ENCODE data around the gene GM2A. TPM values are rescaled to one million over a fixed set of nuclear protein-coding genes. Genes with fewer than 3 reads are reported as not detected.
A peak's percentile ranks its signal among the peaks of the same experiment; 100 is the strongest.

The GM2A gene
- total and polyA plus RNA-seq, 7 donors: 3.0 to 12.1 (median 6.9) TPM

GRCh38 chr5:151318850-151319732 lies 66.1 kb downstream of the GM2A start:
- Histone ChIP-seq H3K36me3 (ENCODE audit: insufficient read depth in 1 of 2, low read depth in 1 of 2) (peaks cover 0 to 71% of the 10 kb centered on the region in 2 donors), H3K27me3 (ENCODE audit: insufficient read depth in 3 of 3, low read length in 2 of 3) (no peaks in the 10 kb centered on the region), H3K27ac (no peak overlapping the region), H3K4me1 (peaks cover 7% of the 10 kb centered on the region), H3K9me3 (no peaks in the 10 kb centered on the region), H3K4me3 (no peak overlapping the region)
- intact Hi-C loops (cut with DNase I): loop anchor here in 1 of 2 donors (5.0 to 10.0 kb wide), 3 partner anchors 134 to 333 kb away; no protein-coding TSS in a partner anchor
- TF ChIP-seq CTCF (IDR thresholded peaks at IDR 0.05): no peak
- WGBS, 3 donors: 45 to 59% (median 49%) methylated on average over 2 of the region's 2 CpGs
- DNase-seq (peak in 1 of 2 donors; percentile 60), ATAC-seq (peak in 1 of 4 donors; percentile 27)

Other genes with a start within 250 kb of the GM2A start
- gene GPX3, start 232.6 kb upstream of the GM2A start, total RNA-seq: 100 to 1,000 TPM; 447 to 852 (median 690) TPM
- 100 to 1,000 TPM; 551 to 766 (median 552) TPM for gene GPX3, start 232.6 kb upstream of the GM2A start, polyA plus RNA-seq
- gene TNIP1, start 172.2 kb upstream of the GM2A start, total RNA-seq: 100 to 1,000 TPM; 114 to 218 (median 149) TPM
- 100 to 1,000 TPM in 2 of 3 donors, 10 to 100 TPM in 1; 55.5 to 167 (median 106) TPM for gene TNIP1, start 172.2 kb upstream of the GM2A start, polyA plus RNA-seq
- gene ANXA6, start 95.4 kb upstream of the GM2A start, total RNA-seq: 100 to 1,000 TPM; 133 to 234 (median 154) TPM
- 100 to 1,000 TPM in 2 of 3 donors, 10 to 100 TPM in 1; 81.4 to 129 (median 112) TPM for gene ANXA6, start 95.4 kb upstream of the GM2A start, polyA plus RNA-seq
- 10 to 100 TPM; 58.8 to 96.9 (median 65.9) TPM for gene CCDC69, start 29.1 kb upstream of the GM2A start, total RNA-seq
- 100 to 1,000 TPM in 1 of 3 donors, 10 to 100 TPM in 2; 27.0 to 180 (median 70.7) TPM for gene CCDC69, start 29.1 kb upstream of the GM2A start, polyA plus RNA-seq
- not detected for gene SLC36A3, start 50.6 kb downstream of the GM2A start, total RNA-seq
- gene SLC36A3, start 50.6 kb downstream of the GM2A start, polyA plus RNA-seq: not detected
- gene SLC36A2, start 94.4 kb downstream of the GM2A start, total RNA-seq: 10 to 100 TPM; 13.1 to 37.4 (median 21.2) TPM
- 1 to 10 TPM; 2.7 to 8.6 (median 5.8) TPM for gene SLC36A2, start 94.4 kb downstream of the GM2A start, polyA plus RNA-seq
- 10 to 100 TPM; 12.0 to 19.7 (median 15.1) TPM for gene SLC36A1, start 194.4 kb downstream of the GM2A start, total RNA-seq
- gene SLC36A1, start 194.4 kb downstream of the GM2A start, polyA plus RNA-seq: 1 to 10 TPM; 1.7 to 7.1 (median 5.9) TPM